ENCODE data around the gene DUOX1.

DNA sequence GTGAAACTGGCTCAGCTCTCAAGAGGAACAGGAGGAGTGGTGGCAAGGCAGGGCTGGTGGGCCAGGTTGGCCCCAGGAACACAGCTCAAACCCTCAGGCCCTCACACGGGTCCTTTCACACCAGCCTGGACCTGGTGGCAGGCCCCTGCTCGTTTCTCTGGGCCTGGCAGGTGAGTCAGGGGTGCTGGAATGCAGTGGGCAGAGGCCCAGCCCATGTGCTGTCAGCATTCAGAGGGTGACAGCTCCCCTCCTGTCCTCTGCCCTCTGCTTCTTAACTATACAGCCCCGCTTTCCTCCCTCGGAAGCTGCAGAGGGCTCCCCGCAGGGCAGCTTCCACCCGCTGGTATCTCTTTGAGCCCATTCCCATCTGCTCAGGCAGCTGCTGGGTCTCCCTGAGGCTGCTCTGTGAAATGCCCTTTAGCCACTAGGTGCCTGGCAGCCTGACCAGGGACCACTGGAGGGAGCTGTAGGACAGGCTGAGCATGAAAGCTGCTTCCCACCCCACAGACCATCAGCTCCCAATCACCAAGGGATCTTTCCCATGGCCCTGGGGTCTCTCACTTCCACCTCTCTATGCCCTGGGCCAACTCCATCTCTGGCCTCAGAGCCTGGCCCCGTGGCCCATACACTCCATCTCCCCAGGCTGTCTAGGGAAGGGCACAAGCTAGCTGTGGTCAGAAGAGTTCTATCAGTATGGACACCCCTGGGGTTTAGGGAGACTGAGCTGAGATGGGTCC is 33.1 kb downstream of the DUOX1 start:
- no peak for TF ChIP-seq EZH2 (IDR thresholded peaks at IDR 0.05)
- no peak for TF ChIP-seq POLR2AphosphoS5 (IDR thresholded peaks at IDR 0.05; ENCODE audit: borderline replicate concordance, low read depth, low read length)
